ENCODE data around the gene SLC43A1.

Gene SLC43A1

DNA sequence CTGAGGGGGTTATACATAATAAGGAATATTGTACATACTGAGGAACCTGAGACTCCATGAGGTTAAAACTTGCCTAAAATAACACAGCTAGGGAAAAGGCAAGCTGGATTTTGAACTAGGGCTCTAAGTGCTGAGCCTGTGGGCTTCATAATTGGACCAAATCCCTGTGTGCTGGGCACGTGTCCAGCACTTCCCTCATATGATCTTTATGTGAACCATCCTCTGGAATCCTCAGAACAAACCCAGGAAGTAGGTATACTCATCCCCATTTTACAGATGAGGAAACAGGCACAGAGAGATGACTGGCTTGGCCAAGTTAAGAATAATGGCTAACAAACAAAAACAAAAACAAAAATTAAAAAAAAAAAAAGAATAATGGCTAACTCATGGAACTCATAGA lies 40.3 kb downstream of the SLC43A1 start:
- TF ChIP-seq GLIS3 (CRISPR knock-in tag; IDR thresholded peaks at IDR 0.05) = no peak
- TF ChIP-seq RARB (CRISPR knock-in tag; IDR thresholded peaks at IDR 0.05) = no peak
- TF ChIP-seq, protein P1, sequence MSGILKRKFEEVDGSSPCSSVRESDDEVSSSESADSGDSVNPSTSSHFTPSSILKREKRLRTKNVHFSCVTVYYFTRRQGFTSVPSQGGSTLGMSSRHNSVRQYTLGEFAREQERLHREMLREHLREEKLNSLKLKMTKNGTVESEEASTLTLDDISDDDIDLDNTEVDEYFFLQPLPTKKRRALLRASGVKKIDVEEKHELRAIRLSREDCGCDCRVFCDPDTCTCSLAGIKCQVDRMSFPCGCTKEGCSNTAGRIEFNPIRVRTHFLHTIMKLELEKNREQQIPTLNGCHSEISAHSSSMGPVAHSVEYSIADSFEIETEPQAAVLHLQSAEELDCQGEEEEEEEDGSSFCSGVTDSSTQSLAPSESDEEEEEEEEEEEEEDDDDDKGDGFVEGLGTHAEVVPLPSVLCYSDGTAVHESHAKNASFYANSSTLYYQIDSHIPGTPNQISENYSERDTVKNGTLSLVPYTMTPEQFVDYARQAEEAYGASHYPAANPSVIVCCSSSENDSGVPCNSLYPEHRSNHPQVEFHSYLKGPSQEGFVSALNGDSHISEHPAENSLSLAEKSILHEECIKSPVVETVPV (CRISPR knock-in tag; IDR thresholded peaks at IDR 0.05) = no peak
- no peak for TF ChIP-seq TCF4 (CRISPR knock-in tag; IDR thresholded peaks at IDR 0.05; ENCODE audit: borderline replicate concordance)
- TF ChIP-seq PPARA (CRISPR knock-in tag; IDR thresholded peaks at IDR 0.05; ENCODE audit: borderline replicate concordance) = no peak
- TF ChIP-seq BACH2 (CRISPR knock-in tag; IDR thresholded peaks at IDR 0.05; ENCODE audit: borderline replicate concordance) = no peak
- TF ChIP-seq OSR1 (CRISPR knock-in tag; IDR thresholded peaks at IDR 0.05) = no peak
- no peak for TF ChIP-seq CSDC2 (CRISPR knock-in tag; IDR thresholded peaks at IDR 0.05)
- no peak for TF ChIP-seq TOX (CRISPR knock-in tag; IDR thresholded peaks at IDR 0.05; ENCODE audit: borderline replicate concordance)
- TF ChIP-seq ZC3H10 (CRISPR knock-in tag; IDR thresholded peaks at IDR 0.05) = no peak
- ATAC-seq = no peak

DNA sequence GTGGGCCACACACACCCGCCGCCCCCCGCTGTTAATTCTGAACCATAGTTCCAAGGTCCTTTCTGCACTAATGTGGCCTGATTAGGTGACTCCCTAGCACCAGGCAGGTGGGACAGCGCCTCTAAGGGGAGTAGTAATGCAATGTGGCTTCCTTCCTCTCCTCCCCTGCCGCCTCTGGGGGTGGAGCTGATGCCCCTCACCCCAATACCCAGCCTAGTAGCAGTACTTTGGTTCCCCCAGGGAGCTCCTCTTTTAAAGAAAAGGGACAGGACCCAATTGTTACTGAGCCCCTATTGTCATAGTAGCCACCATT lies 40.7 kb downstream of the SLC43A1 start:
- ATAC-seq = no peak
- TF ChIP-seq ZFP3 (CRISPR knock-in tag; IDR thresholded peaks at IDR 0.05) (no peak), OSR1 (CRISPR knock-in tag; IDR thresholded peaks at IDR 0.05) (no peak), ISL1 (CRISPR knock-in tag; IDR thresholded peaks at IDR 0.05) (no peak), ARNTL (CRISPR knock-in tag; IDR thresholded peaks at IDR 0.05; ENCODE audit: borderline replicate concordance, low read depth) (no peak), BACH2 (CRISPR knock-in tag; IDR thresholded peaks at IDR 0.05; ENCODE audit: borderline replicate concordance) (no peak), CSDC2 (CRISPR knock-in tag; IDR thresholded peaks at IDR 0.05) (no peak), ZNF70 (CRISPR knock-in tag; IDR thresholded peaks at IDR 0.05) (no peak), TCF4 (CRISPR knock-in tag; IDR thresholded peaks at IDR 0.05; ENCODE audit: borderline replicate concordance) (no peak), ZFP30 (CRISPR knock-in tag; IDR thresholded peaks at IDR 0.05) (no peak), ZC3H10 (CRISPR knock-in tag; IDR thresholded peaks at IDR 0.05) (no peak), TOX (CRISPR knock-in tag; IDR thresholded peaks at IDR 0.05; ENCODE audit: borderline replicate concordance) (no peak), ESRRG (CRISPR knock-in tag; IDR thresholded peaks at IDR 0.05) (no peak), RARB (CRISPR knock-in tag; IDR thresholded peaks at IDR 0.05) (no peak), TSHZ2 (CRISPR knock-in tag; IDR thresholded peaks at IDR 0.05) (no peak), ZNF8 (CRISPR knock-in tag; IDR thresholded peaks at IDR 0.05) (no peak), ZNF565 (CRISPR knock-in tag; conservative IDR thresholded peaks at IDR 0.05; ENCODE audit: low read depth) (no peak), GLIS3 (CRISPR knock-in tag; IDR thresholded peaks at IDR 0.05) (no peak)
- TF ChIP-seq, protein P2, sequence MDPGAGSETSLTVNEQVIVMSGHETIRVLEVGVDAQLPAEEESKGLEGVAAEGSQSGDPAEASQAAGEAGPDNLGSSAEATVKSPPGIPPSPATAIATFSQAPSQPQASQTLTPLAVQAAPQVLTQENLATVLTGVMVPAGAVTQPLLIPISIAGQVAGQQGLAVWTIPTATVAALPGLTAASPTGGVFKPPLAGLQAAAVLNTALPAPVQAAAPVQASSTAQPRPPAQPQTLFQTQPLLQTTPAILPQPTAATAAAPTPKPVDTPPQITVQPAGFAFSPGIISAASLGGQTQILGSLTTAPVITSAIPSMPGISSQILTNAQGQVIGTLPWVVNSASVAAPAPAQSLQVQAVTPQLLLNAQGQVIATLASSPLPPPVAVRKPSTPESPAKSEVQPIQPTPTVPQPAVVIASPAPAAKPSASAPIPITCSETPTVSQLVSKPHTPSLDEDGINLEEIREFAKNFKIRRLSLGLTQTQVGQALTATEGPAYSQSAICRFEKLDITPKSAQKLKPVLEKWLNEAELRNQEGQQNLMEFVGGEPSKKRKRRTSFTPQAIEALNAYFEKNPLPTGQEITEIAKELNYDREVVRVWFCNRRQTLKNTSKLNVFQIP (CRISPR knock-in tag; IDR thresholded peaks at IDR 0.05; ENCODE audit: borderline replicate concordance, low read depth) = no peak
- TF ChIP-seq, protein P1 (CRISPR knock-in tag; IDR thresholded peaks at IDR 0.05) = no peak

DNA sequence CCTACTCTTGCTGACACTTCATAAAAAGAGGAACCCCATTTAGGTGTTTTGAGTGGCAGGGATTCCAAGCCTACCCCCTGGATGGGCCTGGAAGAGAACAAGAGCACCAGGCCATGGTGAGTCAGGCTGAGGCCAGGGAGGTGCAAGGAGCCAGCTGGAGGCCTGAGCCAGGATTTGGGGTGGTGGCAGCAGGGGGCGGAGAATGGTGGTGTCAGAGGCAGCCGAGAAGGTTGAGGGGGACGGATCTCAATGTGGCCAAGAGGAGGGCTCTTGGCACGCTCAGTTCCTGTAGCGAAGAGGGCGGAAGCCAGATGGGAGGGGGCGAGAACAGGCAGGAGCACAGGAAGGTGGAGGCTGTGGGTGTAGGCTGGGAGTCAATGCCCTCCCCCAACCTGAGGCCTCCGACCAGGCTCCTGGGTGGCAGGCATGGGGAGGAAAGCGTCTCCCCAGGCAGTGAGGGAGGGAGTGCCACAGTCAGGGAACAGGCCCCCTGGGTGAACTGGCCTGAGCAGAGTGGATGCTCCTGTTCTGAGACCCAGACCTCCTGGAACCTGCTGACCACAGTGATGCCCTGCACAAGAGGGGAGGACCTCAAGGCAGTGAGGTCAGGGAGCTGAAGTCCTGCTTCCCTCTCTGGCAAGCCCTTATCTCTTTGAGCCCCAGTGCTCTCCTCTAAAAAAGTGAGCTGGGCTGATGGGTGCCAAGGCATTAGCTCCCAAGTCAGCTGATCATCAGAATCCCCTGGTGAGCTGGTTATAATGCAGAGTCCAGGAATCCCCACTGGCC lies 41.3 kb downstream of the SLC43A1 start:
- TF ChIP-seq, protein P1 (CRISPR knock-in tag; IDR thresholded peaks at IDR 0.05) = no peak
- TF ChIP-seq TSHZ2 (CRISPR knock-in tag; IDR thresholded peaks at IDR 0.05) (no peak), SNAI2 (CRISPR knock-in tag; IDR thresholded peaks at IDR 0.05) (no peak), ZFP3 (CRISPR knock-in tag; IDR thresholded peaks at IDR 0.05) (no peak), GLIS3 (CRISPR knock-in tag; IDR thresholded peaks at IDR 0.05) (no peak), ESRRG (CRISPR knock-in tag; IDR thresholded peaks at IDR 0.05) (no peak), CREB5 (CRISPR knock-in tag; IDR thresholded peaks at IDR 0.05; ENCODE audit: low read depth) (no peak), ZFP30 (CRISPR knock-in tag; IDR thresholded peaks at IDR 0.05) (no peak), OSR1 (CRISPR knock-in tag; IDR thresholded peaks at IDR 0.05) (no peak), TOX (CRISPR knock-in tag; IDR thresholded peaks at IDR 0.05; ENCODE audit: borderline replicate concordance) (no peak)
- ATAC-seq = no peak
